Measurements from ENCODE around the gene TMEM243.

- TF ChIP-seq CTCF (IDR thresholded peaks at IDR 0.05), result no peak
- no peak for TF ChIP-seq POLR2A (IDR thresholded peaks at IDR 0.05)
These were observed 62.8 kb downstream of the TMEM243 start for GRCh38 chr7:87156709-87157108.

Measured in upper lobe of left lung (tissue), 4 donors.